Colon (tissue), 2 donors: ENCODE data around the gene CDNF.

Source experiments
- FAIRE-seq: peaks from 2 replicates; lab custom pipeline; 2012; peaks lifted over from hg19 to GRCh38; lab: Jason Lieb, UNC
- donor health status: control.
- donor health status: control.

CDNF gene

DNA sequence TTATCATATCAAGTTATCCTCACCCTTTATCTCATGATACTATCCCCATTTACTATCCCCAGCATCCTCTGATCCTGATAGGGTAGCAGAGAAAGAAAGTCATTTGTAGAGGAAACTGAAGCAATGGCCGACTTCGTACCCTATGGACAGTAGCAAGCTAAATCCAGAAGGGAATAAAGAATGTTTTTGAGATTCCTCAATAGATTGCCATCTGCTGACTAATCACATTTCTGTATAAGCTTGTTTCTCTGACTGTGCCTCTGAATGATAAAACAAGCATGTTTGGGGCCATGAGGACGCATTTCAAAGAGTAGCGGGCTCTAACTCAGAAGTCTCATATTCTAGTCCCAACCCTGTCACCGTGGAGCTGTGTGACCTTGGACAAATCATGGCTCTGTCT, 49.9 kb downstream of the CDNF start:
- no peak for FAIRE-seq

DNA sequence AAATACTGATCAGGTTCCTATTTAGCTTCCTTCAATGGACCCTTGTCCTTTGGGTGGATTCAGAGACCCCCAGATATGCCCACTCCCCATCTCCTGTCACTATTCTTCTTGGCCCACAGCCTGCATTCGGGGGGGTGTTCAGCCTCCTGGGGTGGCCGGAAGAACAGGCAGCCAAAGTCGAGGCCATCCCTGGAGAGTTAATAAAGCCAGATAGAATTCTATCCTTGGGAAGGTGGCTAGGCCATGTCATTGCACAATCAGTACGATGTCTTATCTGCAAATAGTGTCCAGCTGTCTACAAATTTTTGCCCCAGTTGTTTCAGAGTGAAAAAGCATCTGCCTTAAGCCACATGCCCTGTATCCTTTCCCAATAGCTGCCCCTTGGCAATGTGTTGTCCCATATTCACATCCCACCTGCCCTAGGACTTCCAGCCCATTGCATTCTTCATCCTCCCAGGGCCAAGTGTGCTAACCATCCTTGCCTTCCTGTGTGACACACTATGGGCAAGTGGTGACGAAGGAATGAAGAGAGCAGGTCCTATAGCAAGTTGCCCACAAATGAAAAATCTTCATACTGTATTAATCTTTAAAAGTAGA, 53.3 kb downstream of the CDNF start:
- no peak for FAIRE-seq

DNA sequence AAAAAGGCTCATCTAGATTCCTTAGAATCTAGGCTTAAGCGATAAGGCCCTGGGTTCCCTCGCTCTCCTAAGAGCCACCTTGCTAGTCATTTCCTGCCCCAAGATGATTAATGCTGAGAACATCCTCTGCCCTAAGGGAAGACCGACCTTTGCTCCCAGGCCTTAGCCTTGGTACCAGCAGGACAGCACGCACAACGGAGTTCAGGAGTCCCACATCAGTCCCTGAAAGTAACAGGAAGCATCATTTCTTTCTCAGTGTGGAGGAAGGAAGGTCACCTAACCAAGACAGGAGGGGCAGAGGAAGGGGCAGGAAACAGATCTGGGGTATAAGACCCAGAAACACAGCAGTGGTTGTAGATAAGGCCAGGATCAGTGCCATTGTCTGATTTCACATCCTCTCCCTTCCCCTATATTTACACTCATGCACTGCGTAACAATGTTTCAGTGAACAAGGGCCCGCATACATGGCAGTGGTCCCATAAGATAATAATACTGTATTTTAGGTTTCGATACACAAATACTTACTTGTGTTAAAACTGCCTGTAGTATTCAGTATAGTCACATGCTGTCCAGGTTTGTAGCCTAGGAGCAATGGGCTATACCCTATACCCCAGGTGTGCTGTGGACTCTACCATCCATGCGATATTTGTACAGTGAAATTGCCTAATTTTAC, 55.0 kb downstream of the CDNF start:
- FAIRE-seq: no peak

DNA sequence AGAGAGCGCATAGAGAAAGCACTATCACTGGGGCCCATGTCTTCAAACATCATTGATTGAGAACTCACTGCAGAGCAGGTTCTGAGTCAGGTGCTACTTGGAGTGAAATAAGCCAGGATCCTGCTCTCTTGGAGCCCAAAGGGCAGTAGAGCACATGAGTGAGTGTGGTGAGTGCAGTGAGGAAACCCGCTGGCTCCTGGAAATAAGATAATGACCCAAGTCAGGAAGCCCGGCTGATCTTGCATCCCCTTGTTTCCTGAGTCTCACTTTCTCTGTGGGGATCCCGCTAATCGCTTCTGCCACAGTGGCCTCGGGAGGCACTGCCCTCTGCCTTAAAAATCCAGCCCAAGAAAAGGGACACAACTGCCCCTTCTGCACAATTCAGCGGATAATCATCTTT, 56.1 kb downstream of the CDNF start:
- no peak for FAIRE-seq

DNA sequence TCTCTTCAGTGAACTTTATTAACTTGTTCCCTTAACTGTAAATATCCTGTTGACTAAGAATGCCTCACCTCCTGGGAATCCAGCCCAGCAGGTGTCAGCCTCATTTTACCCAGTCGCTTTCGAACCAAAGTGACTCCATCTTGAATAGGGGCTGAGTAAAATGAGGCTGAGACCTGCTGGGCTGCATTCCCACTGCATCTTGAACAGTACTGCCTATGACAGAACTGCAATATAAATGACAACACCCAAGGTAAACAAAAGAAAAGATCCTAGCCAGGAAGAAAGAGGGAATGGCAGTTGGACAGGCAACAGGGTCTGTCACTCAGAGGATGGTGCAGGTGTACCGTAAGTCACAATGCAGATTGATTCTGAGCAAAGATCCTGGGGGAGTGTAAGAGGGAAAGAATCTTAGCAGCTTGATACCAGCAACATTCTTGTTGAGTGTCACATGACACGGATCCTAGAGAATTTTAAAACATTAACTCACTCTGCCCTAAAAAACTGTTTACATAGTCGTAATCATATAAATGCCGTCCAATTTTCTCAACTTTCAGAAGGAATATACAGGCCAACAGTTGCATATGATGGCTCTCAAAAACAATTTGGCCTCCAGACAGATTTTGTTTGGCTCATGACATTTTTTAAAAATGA, 58.7 kb downstream of the CDNF start:
- FAIRE-seq: no peak

DNA sequence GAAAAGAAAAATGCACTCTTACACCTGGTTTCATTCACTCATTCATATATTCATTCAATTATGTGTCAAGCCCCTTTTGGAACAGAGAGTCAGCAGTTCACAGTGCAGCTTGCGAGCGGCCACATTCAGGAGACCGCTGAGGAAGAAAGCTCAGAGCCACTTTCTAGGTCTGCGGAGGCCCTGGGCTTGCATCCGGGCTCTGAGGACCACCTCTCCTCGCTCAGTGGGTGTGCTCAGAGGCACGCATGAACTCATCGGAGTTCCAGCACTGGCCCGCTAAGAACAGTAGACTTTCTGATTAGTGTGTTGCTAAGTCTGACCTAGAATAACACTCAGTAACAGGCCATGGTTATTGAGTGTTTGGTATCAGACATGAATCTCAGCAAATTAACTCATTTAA, 61.3 kb downstream of the CDNF start:
- no peak for FAIRE-seq

DNA sequence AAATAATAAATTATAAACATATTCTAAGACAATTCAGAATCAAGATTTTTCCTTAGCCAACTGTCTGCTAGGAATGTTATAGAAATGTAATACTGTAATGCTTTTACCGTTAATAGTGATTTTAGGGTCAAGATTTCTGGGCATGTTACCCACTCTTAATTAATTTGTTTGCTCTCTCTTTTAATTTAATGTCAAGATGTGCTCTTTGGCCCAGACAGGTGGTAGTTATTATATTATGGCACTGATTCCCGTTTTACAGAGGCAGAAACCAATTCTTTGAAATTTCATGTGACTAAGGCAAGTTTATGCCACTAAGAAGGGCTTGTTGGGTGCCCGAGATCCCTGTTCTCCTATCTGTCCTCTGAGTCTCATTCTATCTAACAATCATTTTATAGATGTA, 62.2 kb downstream of the CDNF start:
- FAIRE-seq: no peak

DNA sequence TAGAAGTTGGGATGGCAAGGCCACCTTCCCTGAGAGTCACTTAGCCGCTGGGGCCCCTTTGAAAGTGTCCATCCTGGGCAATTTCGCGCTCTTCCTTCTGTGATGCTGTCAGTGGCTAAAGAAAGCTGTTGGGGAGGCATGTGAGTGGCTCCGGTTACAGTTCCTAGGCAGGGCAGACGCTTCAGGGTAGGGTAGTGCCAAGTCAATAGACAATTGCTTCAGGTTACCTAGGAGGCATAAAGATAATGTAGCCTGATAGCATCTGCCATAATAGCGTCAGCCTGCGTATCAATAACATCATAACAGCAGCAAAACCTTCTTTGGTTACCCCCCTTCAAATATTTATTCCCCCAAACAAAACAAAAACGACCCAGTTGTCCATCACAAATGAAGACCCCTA, 63.0 kb downstream of the CDNF start, which contains the start of gene FAM107B:
FAM107B (minus strand) TSS at position 101 of the 400 bp plus-strand sequence. CDS start 234 bp downstream, outside the sequence.
- FAIRE-seq: no peak

DNA sequence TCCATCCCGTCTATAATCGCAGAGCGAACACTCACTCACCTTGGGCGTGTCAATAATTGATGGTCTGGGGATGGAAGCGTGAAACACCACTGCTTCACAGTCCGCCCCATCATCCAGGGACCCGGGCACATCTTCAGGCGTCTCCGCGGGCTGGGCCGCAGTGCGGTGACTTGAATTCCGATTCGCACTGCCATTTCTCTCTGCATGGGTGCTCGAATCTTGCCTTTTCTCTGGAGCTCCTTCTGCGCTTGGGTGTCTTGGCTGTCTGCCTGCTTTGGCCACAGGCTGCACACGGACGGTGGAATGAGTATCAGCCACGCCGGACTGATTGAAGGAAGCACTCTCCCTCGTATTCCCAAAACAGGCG, 63.6 kb downstream of the CDNF start:
- FAIRE-seq: no peak

DNA sequence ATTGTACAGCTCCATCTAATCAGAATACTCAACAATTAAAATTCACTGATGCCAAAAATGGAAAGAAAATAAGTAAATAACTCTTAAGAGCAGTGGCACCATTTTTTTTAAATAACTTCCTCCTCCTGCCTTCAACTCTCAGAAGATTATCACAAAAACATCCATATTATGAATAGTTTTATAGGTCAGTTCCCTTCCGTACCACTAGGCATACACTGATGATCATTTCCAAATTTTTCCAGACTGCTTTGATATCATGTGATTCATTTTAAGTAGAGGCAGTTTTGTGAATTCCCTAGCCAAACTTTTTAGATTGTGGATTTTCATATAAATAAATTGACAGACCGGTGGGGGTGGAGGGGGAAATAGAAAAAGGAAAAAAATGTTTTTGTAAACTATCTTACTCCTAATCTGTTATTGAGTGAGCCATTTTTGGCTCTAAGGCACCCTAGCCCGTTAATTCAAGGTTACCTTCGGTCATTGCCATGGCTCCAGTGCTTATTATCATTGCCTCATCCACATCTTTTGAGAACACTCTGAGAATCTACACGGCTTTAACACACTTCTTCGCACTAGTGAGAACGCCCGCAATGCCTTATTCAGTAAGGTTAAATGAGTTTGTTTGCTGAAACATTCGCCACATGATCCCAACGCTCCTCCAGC, 64.2 kb downstream of the CDNF start:
- no peak for FAIRE-seq

DNA sequence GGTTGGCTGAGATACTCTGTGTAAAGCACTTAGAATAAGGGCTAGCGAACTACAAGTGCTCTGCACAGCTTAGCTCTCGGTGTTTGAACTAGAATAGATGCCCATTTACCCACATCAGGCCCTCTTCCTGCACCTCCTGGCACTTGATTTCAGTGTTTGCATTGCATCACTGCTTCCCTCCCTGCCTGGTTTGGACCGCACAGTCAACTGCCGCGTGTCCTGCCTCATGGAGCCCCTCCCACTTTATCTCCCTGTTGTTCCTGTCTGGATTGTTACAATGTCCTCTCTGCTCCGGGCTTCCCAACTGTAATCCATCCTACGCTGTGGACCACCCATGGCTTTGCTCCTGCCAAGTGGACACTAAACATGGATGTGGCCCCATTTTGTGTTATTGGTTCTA, 65.4 kb downstream of the CDNF start:
- no peak for FAIRE-seq

DNA sequence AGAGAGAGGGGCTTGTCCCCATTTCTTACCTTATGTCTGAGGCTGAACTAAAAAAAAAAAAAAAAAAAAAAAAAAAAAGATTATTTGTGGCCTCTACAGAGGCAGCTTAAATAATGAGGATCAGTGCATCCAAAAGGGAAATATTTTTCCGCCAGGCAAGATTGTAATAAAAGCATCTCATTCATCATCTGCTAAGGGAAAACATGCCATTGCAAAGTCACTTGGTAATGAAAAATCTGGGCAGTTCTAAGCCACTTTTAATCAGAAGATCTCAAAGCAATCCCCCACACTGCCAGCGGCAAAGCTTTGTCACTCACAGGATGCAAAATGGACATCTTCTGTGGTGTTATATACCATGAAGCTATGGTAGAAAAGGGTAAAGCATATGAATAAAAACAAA, 66.9 kb downstream of the CDNF start:
- no peak for FAIRE-seq
